H1 (cell line): ENCODE results near the gene GSTO2. TPM values are rescaled to one million over a fixed set of nuclear protein-coding genes. Genes with fewer than 3 reads are reported as not detected.

Experiments used
- CTCF ChIA-PET: fragments of 300-600 bp; sonication (Branson Sonifier 250); formaldehyde crosslinking; loops from one replicate; lab custom pipeline; 2021; ENCODE audit not compliant: partially characterized antibody; lab: Charles Lee
- POLR2A ChIA-PET: fragments of 300-600 bp; sonication (Branson Sonifier 250); formaldehyde crosslinking; loops from one replicate; lab custom pipeline; 2021; ENCODE audit warnings: inconsistent platforms; ENCODE audit not compliant: partially characterized antibody; lab: Charles Lee
- DNase-seq, 2 experiments: peaks; one replicate each; pipeline versions ENCODE4 v3.0.0 to v3.0.0-alpha.2; 2010 to 2022; ENCODE audit warnings: low spot score in 2 of 2, low read depth in 1 of 2, mixed read lengths in 1 of 2
- FAIRE-seq: peaks from 2 replicates; lab custom pipeline; 2011; peaks lifted over from hg19 to GRCh38; lab: Jason Lieb, UNC
- H2AFZ ChIP-seq: 2 replicates; pipeline ENCODE4 v1.8.1; 2012; ENCODE audit warnings: low read length, inconsistent platforms
- H2AK5ac ChIP-seq: 2 replicates; pipeline ENCODE4 v1.6.1; 2013; ENCODE audit warnings: low read depth, low read length
- H2BK120ac ChIP-seq: replicated peaks from 2 replicates; pipeline ENCODE3; 2013; ENCODE audit warnings: low read depth, low read length, inconsistent platforms
- H2BK12ac ChIP-seq: 2 replicates; pipeline ENCODE4 v1.6.1; 2013; ENCODE audit warnings: low read depth, low read length
- H2BK15ac ChIP-seq: 2 replicates; pipeline ENCODE4 v1.6.1; 2013; ENCODE audit warnings: low read length
- H2BK20ac ChIP-seq: 2 replicates; pipeline ENCODE4 v1.6.1; 2013; ENCODE audit warnings: low read length
- H2BK5ac ChIP-seq: 2 replicates; pipeline ENCODE4 v1.6.1; 2013; ENCODE audit warnings: low read depth, low read length
- H3K14ac ChIP-seq: 2 replicates; pipeline ENCODE4 v1.6.1; 2013; ENCODE audit warnings: inconsistent platforms; ENCODE audit not compliant: insufficient read length
- H3K18ac ChIP-seq: 2 replicates; pipeline ENCODE4 v1.6.1; 2013; ENCODE audit warnings: low read length; ENCODE audit errors: extremely low read depth
- H3K23ac ChIP-seq: 2 replicates; pipeline ENCODE4 v1.6.1; 2013; ENCODE audit warnings: inconsistent platforms; ENCODE audit not compliant: insufficient read length
- H3K23me2 ChIP-seq: 2 replicates; pipeline ENCODE4 v1.6.1; 2013; ENCODE audit warnings: low read depth, low read length
- H3K27ac ChIP-seq: 2 replicates; pipeline ENCODE4 v1.6.1; 2011; ENCODE audit warnings: low read depth, low read length, inconsistent platforms
- H3K27me3 ChIP-seq, 4 experiments: replicated peaks in 1 of 4; 1 replicate in 1 of 4; 2 replicates in 3 of 4; pipeline versions ENCODE4 v1.6.1 to v1.8.1; 2011 to 2013; ENCODE audit warnings: low read length in 3 of 4, mild to moderate bottlenecking in 3 of 4, inconsistent platforms in 2 of 4, mixed read lengths in 2 of 4, moderate library complexity in 1 of 4; ENCODE audit not compliant: control insufficient read depth in 3 of 4, insufficient read depth in 3 of 4; ENCODE audit errors: extremely low read depth in 1 of 4
- H3K36me3 ChIP-seq, 4 experiments: 2 replicates each; pipeline versions ENCODE4 v1.6.1 to v1.8.1; 2011 to 2013; ENCODE audit warnings: mild to moderate bottlenecking in 4 of 4, low read length in 3 of 4, moderate library complexity in 2 of 4, control low read depth in 1 of 4, inconsistent platforms in 1 of 4; ENCODE audit not compliant: insufficient read depth in 4 of 4, control insufficient read depth in 2 of 4
- H3K4ac ChIP-seq: replicated peaks from 2 replicates; pipeline ENCODE3; 2013; ENCODE audit warnings: low read length, low read depth, mixed read lengths, inconsistent platforms; ENCODE audit not compliant: insufficient read length
- H3K4me1 ChIP-seq, 4 experiments: replicated peaks in 1 of 4; 1 replicate in 1 of 4; 2 replicates in 3 of 4; pipeline versions ENCODE4 v1.6.1 to v1.8.1; 2011 to 2013; ENCODE audit warnings: low read length in 3 of 4, inconsistent platforms in 2 of 4, mixed read lengths in 1 of 4; ENCODE audit not compliant: insufficient read depth in 4 of 4, control insufficient read depth in 3 of 4
- H3K4me2 ChIP-seq, 2 experiments: 2 replicates each; pipeline versions ENCODE4 v1.6.1 to v1.8.1; 2011 to 2013; ENCODE audit warnings: low read depth in 2 of 2, low read length in 2 of 2, control low read depth in 1 of 2, inconsistent platforms in 1 of 2, mild to moderate bottlenecking in 1 of 2; ENCODE audit not compliant: insufficient read depth in 1 of 2
- H3K4me3 ChIP-seq, 4 experiments: fragments of 200-600, 300-600 bp in 1 of 4; sonication (generic), shearing (Covaris generic), sonication (Bioruptor Twin) in 1 of 4; 2 replicates each; pipeline versions ENCODE4 v1.5.1 to v1.8.1; 2011 to 2016; ENCODE audit warnings: low read length in 4 of 4, low read depth in 3 of 4, control low read depth in 2 of 4, inconsistent platforms in 2 of 4, mild to moderate bottlenecking in 2 of 4, mixed read lengths in 1 of 4, moderate library complexity in 1 of 4; ENCODE audit not compliant: insufficient read depth in 2 of 4; ENCODE audit errors: extremely low read depth in 1 of 4
- H3K56ac ChIP-seq: replicated peaks from 2 replicates; pipeline ENCODE3; 2013; ENCODE audit warnings: low read depth, mild to moderate bottlenecking, mixed read lengths, low read length, inconsistent platforms; ENCODE audit not compliant: insufficient read length
- H3K79me1 ChIP-seq: 2 replicates; pipeline ENCODE4 v1.6.1; 2013; ENCODE audit warnings: low read depth, low read length, control low read depth
- H3K79me2 ChIP-seq, 2 experiments: 2 replicates each; pipeline versions ENCODE4 v1.6.1 to v1.8.1; 2012 to 2013; ENCODE audit warnings: low read length in 2 of 2, mild to moderate bottlenecking in 2 of 2, inconsistent platforms in 1 of 2; ENCODE audit not compliant: insufficient read depth in 2 of 2, control insufficient read depth in 1 of 2
- H3K9ac ChIP-seq, 4 experiments: replicated peaks in 1 of 4; 1 replicate in 1 of 4; 2 replicates in 3 of 4; pipeline versions ENCODE4 v1.6.1 to v1.8.1; 2011 to 2013; ENCODE audit warnings: low read depth in 3 of 4, low read length in 3 of 4, control low read depth in 2 of 4, mild to moderate bottlenecking in 2 of 4, moderate library complexity in 2 of 4, inconsistent platforms in 1 of 4; ENCODE audit errors: extremely low read depth in 1 of 4
- H3K9me3 ChIP-seq, 2 experiments: 2 replicates each; pipeline versions ENCODE4 v1.6.1 to v1.8.1; 2012 to 2013; ENCODE audit warnings: mild to moderate bottlenecking in 2 of 2, moderate library complexity in 2 of 2, control low read depth in 1 of 2, inconsistent platforms in 1 of 2, low read depth in 1 of 2, low read length in 1 of 2, mixed read lengths in 1 of 2; ENCODE audit not compliant: insufficient read depth in 2 of 2
- H4K20me1 ChIP-seq, 2 experiments: replicated peaks in 1 of 2; 2 replicates each; pipeline versions ENCODE3 to v1.8.1; 2011 to 2013; ENCODE audit warnings: inconsistent platforms in 2 of 2, low read length in 2 of 2, mild to moderate bottlenecking in 1 of 2; ENCODE audit not compliant: insufficient read depth in 2 of 2, control insufficient read depth in 1 of 2
- H4K5ac ChIP-seq: 2 replicates; pipeline ENCODE4 v1.6.1; 2013; ENCODE audit warnings: low read length, low read depth, mixed read lengths, inconsistent platforms; ENCODE audit not compliant: insufficient read length
- H4K8ac ChIP-seq: 2 replicates; pipeline ENCODE4 v1.8.0; 2013; ENCODE audit warnings: mild to moderate bottlenecking, moderate library complexity, low read length, inconsistent platforms; ENCODE audit not compliant: insufficient read depth; ENCODE audit errors: extremely low read depth
- H4K91ac ChIP-seq: replicated peaks from 2 replicates; pipeline ENCODE3; 2013; ENCODE audit warnings: low read length, mixed read lengths, inconsistent platforms; ENCODE audit not compliant: insufficient read length
- GABPA ChIP-seq: IDR thresholded peaks from 2 replicates; pipeline ENCODE4 v1.6.1; 2011; ENCODE audit warnings: mild to moderate bottlenecking, low read length, moderate library complexity, borderline replicate concordance; ENCODE audit not compliant: insufficient read depth
- JUND ChIP-seq: IDR thresholded peaks from 2 replicates; pipeline ENCODE4 v1.6.1; 2011; ENCODE audit warnings: mild to moderate bottlenecking, improper control_type of control experiment, low read length
- TBP ChIP-seq: IDR thresholded peaks from 2 replicates; pipeline ENCODE4 v1.6.1; 2011; ENCODE audit warnings: low read depth, low read length, improper control_type of control experiment
- WGBS, 2 experiments: shearing (Covaris generic) in 1 of 2; methylation state at CpG; one replicate each; pipeline versions ENCODE4 v1.1.6 to v1.1.7; 2013 to 2015; ENCODE audit warnings: low lambda C conversion rate in 2 of 2, mixed read lengths in 2 of 2, inconsistent platforms in 1 of 2, low coverage in 1 of 2, missing lambda C conversion rate in 1 of 2; ENCODE audit not compliant: insufficient replicate concordance in 2 of 2, insufficient coverage in 1 of 2, insufficient read length in 1 of 2; ENCODE audit errors: extremely low coverage in 1 of 2, missing lambda C conversion rate in 1 of 2; 5-methylcytosine and 5-hydroxymethylcytosine counted together
- polyA plus RNA-seq, 7 experiments: library from polyadenylated mRNA; depleted of rRNA in 3 of 7; stranded (reverse) in 5 of 7; unstranded in 2 of 7; fragments of >200 nt in 5 of 7; fragments of 200-250 nt in 2 of 7; gene quantifications; 1 replicate in 5 of 7; 2 replicates in 1 of 7; 4 replicates in 1 of 7; pipeline versions ENCODE4 v1.2.1 to v1.2.3, GENCODE V29; 2011 to 2013; ENCODE audit warnings: missing spikeins in 2 of 7, mixed read lengths in 2 of 7
- total RNA-seq: library from RNA; stranded (reverse); fragmentation: NEBNext Ultra II Directional; extraction: Animal tissue kit (Norgen Biotek cat#: 25700); gene quantifications from 2 replicates; pipeline ENCODE4 v1.2.1, GENCODE V29; 2021
- TF ChIP-seq, protein P1 (sequence below), 3 experiments: IDR thresholded peaks; 1 replicate in 2 of 3; 2 replicates in 1 of 3; pipeline versions ENCODE4 v1.5.1 to v1.6.1; 2011; ENCODE audit warnings: low read length in 3 of 3, mild to moderate bottlenecking in 3 of 3, inconsistent platforms in 2 of 3, low read depth in 1 of 3, moderate library complexity in 1 of 3; ENCODE audit not compliant: insufficient read depth in 1 of 3; ENCODE audit errors: control extremely low read depth in 1 of 3

Gene GSTO2
- total and polyA plus RNA-seq, 2 of the 8 experiments (the other 6 are each of a cell fraction or from before 2014, with no cell fraction given), result 13.1 to 41.7 TPM

DNA sequence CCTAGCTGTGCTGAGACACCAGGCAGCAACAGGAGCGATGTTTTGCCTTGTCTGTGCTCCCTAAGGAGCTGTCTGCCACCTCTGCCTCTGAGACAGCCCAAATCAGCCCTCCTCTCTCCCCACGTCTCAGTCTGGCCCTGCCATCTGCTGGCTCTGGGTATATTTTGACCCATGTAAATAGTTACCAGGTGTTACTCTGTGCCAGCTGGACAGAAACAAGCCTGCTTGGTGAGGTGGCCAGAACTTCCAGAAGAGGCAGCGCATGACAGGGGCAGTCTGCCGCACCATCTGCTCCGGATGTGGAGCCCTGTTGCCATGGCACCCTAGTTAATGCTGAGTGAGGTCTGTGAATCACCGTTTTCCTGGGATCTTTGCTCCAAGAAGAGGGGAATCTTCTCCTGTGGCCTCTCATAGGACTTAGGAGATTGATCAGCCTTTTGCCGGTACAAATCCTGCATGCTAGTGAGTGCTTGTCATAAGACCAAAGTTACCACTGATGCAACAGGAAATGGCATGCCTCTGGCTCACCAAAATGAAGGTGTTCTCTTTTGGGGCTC, 31.8 kb downstream of the GSTO2 start:
- Histone ChIP-seq H2AK5ac (no peak overlapping the region), H3K4ac (no peak overlapping the region), H2BK12ac (no peak overlapping the region), H3K4me3 (no peak overlapping the region), H2AFZ (no peak overlapping the region), H3K9ac (no peak overlapping the region), H3K14ac (no peak overlapping the region), H3K4me1 (peaks cover 0 to 2% (median under 1%) of the 10 kb centered on the region in 4 experiments; a peak in 3 of 7 replicates), H3K4me2 (no peak overlapping the region), H3K9me3 (peaks cover 12 to 14% of the 10 kb centered on the region in 2 experiments), H3K79me1 (no peaks in the 10 kb centered on the region), H3K23ac (no peak overlapping the region), H4K20me1 (no peaks in the 10 kb centered on the region), H3K79me2 (no peaks in the 10 kb centered on the region), H4K8ac (no peak overlapping the region; the same call in 1 of the 2 replicates), H4K91ac (no peak overlapping the region), H3K56ac (no peak overlapping the region), H3K27ac (no peak overlapping the region), H2BK120ac (no peak overlapping the region), H3K18ac (no peak overlapping the region), H2BK5ac (no peak overlapping the region), H3K27me3 (no peaks in the 10 kb centered on the region), H4K5ac (no peak overlapping the region), H3K23me2 (no peaks in the 10 kb centered on the region), H2BK15ac (no peak overlapping the region), H2BK20ac (no peak overlapping the region), H3K36me3 (peaks cover 0 to 2% (median 0%) of the 10 kb centered on the region in 4 experiments; a peak in 2 of 8 replicates)
- no peak for DNase-seq
- CTCF ChIA-PET, result interaction anchor here (1.0 to 16.1 kb wide), 6 partner anchors 9 to 48 kb away, joined by 3 to 379 read pairs (median 6); partner anchors contain the start of gene CFAP58
- WGBS, 2 experiments, result 92% methylated on average over 7 of the region's 7 CpGs; no CpG with 5 or more reads in 1 of the 2 experiments
- no peak for FAIRE-seq
- POLR2A ChIA-PET, result interaction anchor here (1.2 to 2.0 kb wide), 2 partner anchors 25 to 37 kb away, joined by 3 to 5 read pairs; partner anchors contain the start of gene ITPRIP
- no peak for TF ChIP-seq GABPA
- TF ChIP-seq, protein P1, sequence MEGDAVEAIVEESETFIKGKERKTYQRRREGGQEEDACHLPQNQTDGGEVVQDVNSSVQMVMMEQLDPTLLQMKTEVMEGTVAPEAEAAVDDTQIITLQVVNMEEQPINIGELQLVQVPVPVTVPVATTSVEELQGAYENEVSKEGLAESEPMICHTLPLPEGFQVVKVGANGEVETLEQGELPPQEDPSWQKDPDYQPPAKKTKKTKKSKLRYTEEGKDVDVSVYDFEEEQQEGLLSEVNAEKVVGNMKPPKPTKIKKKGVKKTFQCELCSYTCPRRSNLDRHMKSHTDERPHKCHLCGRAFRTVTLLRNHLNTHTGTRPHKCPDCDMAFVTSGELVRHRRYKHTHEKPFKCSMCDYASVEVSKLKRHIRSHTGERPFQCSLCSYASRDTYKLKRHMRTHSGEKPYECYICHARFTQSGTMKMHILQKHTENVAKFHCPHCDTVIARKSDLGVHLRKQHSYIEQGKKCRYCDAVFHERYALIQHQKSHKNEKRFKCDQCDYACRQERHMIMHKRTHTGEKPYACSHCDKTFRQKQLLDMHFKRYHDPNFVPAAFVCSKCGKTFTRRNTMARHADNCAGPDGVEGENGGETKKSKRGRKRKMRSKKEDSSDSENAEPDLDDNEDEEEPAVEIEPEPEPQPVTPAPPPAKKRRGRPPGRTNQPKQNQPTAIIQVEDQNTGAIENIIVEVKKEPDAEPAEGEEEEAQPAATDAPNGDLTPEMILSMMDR (IDR thresholded peaks at IDR 0.05; ENCODE audit: control extremely low read depth in 1 of 3, insufficient read depth in 1 of 3, low read depth in 1 of 3, low read length in 3 of 3), result no peak
- TF ChIP-seq TBP, result no peak
- no peak for TF ChIP-seq JUND
